HG02852 (cell line): ENCODE results near the gene NTN5.
"Not testable (repeated sequence)": the region's sequence is repeated elsewhere in the genome, so short reads cannot be mapped to it uniquely, and the experiment has no call there.

Source experiments
- ATAC-seq: cut with Tn5 transposase; IDR thresholded peaks from one replicate; pipeline ENCODE4 v1.9.1; 2021; ENCODE audit warnings: mild to moderate bottlenecking, moderate library complexity; ENCODE audit not compliant: unreplicated experiment

NTN5 gene

DNA sequence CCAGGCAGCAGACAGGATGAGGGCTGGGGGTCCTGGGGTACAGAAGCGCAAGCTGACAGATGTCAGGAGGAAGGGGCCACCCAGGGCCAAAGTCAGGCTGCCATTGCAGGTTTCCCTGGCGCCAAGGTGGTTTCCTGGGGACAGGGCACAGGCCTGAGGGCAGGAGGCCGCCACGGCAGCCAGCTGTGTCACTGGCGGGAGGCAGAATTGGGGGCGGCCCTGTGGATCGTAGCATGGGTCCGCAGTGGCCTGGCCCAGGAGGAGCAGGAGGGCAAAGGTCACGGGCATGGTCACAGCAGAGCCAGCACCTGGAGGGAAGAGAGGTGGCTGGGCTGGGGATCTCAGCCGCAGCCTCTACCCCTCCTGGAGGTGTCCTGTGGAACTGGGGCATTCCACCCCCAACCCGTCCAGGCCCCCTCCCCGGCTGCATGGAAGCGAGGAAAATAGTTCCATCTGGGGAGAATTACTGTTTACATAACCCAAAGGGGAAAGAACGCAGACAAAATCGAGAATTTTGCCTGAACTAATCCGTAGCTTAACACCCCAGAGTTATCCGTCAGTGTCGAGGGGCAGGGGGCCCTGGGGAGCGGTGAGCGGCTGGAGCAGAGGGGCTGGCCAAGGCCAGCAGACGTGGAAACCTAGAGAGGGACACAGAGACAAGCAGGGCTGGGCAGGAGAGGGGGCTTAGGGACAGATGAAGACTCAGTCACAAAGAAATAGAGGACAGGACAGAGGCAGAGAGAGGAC, 1.9 kb downstream of the NTN5 start:
- no peak for ATAC-seq

DNA sequence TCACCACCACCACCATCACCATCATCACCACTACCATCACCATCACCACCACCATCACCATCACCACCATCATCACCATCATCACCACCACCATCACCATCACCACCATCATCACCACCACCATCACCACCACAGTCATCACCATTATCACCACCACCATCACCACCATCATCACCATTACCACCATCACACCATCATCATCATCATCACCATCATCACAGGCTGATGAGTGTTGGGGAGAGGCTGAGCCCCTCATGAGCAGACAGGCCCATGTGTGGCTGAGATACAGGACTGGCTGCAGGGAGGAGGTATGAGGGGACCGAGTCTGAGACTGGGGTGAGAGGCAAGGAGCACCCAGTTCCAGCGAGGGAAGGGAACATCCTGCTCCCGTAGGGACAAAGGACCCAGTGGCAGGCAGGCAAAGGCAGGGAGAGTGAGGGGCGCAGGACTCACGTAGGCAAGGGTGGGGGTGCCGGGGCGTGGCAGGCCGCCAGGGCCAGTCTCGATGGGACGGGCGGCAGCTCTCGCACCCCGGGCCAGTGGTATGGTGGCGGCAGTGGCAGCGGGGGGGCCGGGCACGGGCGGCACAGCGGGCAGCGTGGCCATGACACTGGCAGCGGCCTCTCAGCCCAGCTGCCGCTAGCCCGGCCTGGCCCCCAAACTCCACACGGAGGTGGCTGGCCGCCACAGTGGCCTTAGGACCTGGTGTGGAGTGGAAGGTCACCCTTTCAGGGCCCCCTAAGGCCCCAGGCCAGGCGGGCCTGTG, 2.7 kb downstream of the NTN5 start:
- ATAC-seq = no peak

DNA sequence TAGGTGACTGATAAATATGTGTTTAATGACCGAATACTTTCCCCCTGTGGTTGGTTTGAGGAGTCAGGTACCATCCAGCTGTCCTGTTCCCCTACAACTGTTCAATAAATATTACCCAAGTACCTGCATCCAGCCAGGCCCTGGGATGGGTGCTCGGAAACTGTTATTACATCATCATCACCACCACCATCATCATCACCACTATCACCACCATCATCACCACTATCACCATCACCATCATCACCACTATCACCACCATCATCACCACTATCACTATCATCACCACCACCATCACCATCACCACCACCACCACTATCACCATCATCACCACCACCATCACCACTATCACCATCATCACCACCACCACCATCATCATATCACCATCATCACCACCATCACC, 4.1 kb downstream of the NTN5 start:
- no peak for ATAC-seq

DNA sequence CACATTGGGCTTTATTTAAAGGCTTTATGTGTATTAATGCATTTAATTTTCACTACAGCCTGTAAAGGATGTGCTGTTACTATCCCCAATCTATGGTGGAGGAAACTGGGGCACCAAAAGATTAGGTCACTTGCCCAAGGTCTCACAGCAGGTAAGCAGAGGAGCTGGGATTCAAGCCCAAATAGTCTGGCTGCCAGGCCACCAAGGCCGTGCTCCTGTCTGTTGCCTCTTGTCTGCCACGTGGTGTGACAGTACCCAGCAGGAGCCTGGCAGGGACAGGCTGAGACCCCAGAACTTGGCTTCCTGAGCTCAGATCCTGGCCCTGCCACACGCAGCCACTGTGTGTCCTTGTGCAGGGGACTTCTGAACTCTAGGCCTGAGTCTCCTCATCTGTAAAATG, 4.5 kb downstream of the NTN5 start:
- no peak for ATAC-seq

DNA sequence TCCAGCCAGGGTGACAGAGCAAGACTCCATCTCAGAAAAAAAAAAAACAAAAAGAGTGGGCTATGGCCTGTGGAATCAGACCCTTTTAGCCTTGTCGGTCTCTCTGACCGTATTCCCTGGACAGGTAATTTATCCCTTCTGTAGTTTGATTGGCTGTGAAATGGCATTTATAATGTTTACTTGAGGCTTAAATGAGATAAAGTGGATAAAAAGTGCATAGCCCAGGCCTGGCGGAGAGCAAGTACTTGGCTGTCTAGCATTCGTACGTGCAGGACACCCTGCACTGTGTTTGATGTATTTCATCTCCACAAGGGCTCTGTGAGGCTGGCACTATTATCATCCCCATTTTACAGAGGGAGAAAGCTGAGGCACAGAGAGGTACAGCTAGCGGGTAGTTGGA, 7.0 kb downstream of the NTN5 start:
- ATAC-seq = no peak

DNA sequence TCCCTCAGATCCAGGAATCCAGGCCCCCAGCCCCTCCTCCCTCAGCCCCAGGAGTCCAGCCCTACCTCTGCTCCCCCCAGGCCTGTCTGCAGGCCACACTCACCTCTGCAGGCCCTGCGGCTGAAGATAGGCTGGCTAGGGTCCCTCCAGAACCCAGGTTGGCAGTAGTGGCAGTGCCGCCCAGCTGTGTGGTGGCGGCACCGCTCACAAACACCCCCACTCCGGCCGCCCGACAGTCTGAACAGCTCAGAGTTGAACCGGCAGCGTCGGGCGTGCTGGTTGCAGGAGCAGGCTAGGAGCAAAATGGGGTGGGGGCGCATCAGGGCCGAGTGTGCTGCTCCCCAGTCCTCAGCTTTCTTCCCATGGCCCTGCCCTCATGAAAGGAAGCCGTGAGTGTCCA, 8.3 kb downstream of the NTN5 start:
- no peak for ATAC-seq

DNA sequence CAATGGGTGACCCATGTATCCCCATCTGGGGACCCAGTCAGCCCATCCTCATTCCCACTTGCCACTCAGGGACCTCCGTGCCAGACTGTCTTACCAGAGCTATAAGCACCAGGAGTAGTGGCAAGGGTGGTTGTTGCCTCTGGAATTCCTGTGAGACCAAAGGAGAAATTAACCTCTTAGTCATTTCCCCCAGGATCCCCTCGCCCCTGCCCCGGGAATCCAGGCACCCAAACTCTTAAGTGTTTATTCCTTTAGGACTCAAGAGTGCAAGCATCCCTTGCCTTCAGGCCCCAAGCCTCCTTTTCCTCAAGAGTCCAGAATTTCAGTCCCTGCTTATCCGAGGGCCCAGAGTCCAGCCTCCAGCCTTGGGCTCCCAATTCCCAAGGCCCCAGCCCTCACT, 9.2 kb downstream of the NTN5 start:
- no peak for ATAC-seq

DNA sequence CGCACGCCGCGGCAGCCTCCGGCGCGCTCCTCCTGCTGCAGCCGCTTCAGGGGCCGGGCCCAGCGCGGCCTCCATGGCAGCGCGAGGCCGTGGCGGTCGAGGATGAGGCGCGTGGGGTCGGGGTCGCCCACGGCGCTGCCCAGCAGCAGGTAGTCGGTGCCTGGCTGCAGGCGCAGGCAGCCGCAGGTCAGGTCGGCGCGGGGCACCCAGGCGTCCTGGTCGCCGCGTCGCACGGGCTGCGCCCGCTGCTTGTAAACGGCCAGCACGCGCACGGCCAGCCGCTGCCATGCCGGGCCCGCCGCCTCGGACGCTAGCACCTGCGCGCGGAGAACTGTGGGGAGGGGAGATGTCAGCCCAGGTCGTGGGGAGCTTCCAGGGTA, 11.1 kb downstream of the NTN5 start:
- ATAC-seq = no peak

DNA sequence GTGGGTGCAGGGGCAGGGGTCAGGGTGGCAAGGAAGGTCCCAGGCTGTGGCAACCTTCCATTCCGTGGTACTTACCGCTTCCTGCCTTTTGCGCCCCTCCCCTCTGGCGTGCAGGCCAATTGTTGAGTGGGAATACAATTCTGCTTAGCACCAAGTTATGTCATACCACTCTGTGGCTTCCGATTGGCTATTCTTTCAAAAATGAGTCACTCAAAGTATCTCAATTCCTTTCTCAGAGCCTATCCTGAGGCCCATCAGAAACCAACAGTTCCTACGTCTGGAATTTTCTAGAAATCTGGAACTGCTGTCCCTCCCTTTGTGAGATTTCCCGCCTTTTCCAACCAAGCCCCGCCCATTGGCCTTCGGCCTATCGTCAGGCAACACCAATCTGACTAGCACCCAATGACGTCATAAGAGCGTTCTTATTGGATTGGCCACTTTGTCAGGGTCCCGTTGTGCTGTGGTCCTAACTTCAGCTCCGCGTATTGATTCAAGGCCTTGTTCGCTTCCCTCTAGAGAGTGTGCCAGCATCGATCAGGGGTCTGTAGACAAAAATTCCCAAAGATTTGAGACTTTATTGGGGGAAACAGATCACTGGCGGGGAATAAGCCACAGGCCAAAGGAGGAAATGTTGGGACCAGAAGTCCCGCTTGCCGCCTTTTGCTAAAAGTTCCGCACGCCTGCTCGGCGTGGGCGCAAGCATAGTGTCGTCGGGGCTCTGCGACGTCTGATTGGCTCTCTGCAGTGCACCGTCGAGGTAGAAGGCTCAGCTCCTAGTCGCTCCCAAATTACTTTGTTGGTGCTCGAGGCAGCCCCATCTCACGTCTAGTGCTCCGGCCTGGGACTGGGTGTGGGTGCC, 11.7 kb downstream of the NTN5 start:
- ATAC-seq = peak; percentile 70

DNA sequence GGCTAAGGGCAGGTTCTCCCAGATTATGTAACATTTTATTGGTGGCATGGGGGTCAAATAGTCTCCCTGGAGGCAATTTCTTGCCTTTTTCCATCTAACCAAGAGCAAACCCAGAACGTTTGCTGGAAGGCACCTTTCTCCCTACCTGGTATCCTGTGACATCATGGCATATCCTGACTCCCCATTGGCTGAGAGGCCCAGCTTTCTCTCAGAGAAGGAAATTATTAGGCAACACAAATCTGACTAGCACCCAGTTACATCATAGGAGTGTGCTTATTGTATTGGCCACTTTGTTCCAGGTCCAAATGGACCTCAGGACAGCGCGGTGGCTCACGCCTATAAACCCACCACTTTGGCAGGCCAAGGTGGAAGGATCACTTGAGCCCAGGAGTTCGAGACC, 13.0 kb downstream of the NTN5 start:
- no peak for ATAC-seq

DNA sequence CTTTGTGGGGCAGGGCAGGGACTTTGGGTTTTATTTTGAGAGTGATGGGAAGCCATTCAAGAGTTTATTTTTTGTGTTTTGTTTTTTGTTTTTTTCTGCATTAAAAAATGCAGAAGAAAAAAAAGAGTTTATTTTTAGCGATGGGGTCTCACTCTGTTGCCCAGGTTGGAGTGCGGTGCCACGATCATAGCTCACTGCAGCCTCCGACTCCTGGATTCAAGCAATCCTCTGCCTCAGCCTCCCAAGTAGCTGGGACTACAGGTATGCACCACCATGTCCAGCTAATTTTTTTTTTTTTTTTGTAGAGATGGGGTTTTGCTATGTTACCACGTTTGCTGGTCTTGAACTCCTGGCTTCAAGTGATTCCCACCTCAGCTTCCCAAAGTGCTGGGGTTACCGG, 14.3 kb downstream of the NTN5 start:
- no peak for ATAC-seq

DNA sequence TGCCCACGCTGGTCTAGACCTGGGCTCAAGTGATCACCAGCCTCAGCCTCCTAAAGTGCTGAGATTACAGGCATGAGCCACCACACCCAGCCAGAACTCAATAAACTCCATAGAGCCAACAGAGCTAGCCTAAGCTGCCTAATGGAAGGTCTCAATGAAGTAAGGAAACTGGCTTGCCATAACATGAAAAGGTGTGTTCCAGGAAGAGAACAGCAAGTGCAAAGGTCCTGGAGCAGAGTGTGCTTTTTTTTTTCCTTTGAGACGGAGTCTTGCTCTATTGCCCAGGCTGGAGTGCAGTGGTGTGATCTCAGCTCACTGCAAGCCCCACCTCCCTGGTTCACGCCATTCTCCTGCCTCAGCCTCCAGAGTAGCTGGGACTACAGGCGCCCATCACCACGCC, 15.0 kb downstream of the NTN5 start:
- not testable (repeated sequence) for ATAC-seq

DNA sequence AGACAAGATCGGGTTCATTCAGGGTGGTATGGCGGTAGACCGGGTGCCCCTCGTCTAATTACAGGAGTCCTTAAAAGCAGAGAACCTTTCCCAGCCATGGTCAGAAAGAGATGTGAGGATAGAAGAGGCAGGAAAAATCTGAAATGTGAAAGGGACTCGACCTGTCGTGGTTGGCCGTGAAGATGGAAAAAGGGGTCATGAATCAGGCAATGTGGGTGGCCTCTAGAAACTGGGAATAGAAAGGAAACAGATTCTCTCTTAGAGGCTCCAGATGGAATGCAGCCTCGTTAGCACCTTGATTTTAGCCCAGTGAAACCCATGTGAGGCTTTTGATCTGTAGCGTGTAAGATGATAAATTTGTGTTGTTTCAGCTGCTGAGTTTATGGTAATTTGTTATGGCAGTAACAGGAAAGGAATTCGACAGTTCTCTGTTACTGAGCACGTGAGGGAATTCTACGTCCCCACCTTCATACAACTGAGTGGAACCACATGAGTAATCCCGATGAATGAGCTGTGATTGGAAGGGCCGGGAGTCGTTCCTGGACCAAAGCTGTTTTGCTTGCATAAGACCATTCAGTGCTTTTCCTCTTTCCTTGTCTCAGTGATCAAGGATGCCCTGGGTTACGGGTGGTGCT, 15.9 kb downstream of the NTN5 start:
- ATAC-seq = no peak

DNA sequence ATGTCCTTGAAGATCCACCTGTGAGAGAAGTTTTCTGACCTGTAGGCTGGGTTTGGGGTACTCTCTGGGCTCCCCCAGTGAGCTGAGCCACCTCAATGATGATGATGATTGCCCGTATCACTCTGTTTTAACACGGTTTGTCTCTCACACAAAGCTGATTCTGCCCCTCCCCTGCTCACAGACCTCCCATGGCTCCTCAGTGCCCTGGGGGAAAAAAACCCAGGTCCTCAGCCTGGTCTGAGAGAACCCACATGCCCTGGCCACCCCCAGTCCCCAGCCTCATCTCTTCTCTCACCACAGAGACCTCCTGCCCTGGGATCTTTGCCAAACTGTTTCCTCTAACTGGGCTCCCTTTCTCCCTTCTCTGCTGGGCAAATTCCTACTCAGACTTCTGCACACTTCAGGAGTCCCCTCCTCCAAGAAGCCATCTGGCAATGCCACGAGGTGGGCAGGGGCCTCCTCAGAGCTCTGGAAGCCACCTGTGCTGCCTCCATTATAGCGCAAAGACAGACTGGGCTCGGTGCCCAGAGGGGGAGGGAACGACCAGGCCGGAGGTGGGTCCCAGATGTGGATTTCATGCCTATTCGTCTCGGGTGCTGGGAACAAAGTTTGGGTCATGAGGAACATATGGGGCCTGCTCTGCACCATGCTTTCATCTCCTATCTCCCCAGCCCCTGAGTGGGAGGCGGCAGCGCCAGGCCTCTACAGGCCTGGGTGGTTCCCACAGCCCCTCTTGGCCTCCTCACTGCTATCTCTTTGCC, 18.3 kb downstream of the NTN5 start:
- no peak for ATAC-seq

DNA sequence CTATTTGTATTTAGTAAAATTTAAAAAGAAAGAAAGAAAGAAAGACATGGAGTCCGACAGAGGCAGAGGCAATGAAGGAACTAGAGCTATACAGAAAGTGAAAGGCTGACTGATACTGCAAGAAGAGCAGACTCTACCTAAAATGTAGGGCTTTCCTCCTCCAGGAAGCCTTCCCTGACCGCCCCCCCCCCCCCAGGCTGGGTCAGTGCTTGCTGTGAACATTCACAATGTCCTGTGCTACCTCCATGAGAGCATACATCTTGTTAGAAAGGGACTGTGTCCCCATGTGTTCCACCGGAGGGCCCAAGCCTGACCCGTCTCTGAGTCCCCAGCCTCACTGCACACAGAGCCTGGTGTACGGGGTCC, 21.2 kb downstream of the NTN5 start:
- ATAC-seq = no peak

DNA sequence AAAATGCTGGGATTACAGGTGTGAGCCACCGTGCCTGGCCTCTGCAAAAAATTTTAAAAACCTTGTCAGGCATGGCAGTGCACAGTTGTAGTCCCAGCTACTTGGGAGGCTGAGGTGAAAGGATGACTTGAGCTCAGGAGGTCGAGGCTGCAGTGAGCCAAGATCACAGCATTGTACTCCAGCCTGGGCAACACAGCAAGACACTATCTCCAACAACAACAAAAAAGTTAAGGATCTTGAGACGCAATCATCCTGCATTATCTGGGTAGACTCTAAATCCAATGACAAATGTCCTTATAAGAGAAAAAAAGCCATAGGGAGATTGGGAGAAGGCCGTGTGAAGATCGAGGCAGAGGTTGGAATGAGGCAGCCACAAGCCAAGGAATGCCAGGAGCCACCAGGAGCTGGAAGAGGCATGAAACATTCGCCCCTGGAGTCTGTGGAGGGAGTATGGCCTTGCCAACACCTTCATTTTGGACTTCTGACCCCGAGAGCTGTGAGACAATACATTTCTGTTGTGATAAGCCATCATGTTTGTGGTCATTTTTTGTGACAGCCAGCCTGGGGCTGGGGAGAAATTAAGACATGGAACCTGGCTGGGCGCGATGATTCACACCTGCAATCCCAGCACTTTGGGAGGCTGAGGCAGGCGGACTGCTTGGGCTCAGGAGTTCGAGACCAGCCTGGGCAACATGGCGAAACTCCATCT, 21.7 kb downstream of the NTN5 start:
- no peak for ATAC-seq

DNA sequence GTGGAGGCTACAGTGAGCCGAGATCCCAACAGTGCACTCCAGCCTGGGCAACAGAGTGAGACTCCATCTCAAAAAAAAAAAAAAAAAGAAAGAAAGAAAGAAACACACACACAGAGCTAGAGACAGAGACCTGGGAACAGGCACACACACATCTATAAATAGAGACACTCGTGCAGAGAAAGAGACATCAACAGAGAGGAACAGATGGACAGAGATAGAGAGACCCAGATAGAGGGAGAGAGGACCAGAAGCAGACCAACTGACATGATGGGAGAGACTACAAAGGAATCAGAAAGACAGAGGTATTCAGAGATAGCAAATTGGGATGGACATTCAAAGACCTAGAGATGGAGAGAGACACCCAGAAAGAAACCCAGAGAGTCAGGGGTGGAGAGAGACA, 24.7 kb downstream of the NTN5 start:
- ATAC-seq = no peak

DNA sequence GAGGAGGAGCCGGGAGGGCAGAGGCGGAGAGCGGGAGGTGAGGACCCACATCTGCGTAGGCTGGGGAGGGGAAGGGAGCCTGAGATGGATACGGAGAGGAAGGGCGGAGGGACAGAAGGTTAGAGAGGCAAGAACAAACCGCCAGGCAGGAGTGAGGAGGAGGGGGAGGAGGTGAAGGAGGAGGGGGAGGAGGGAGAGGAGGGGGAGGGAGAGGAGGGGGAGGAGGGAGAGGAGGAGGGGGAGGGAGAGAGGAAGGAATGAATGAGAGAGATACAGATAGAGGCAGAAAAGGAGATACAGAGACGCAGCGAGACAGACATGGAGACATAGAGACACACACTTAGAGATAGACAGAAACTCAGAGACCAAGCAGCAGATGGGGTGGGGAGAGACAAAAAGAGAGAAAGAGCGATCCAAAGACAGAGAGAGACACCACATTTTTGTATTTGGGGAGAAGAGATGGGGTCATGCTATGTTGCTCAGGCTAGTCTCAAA, 26.0 kb downstream of the NTN5 start:
- ATAC-seq = no peak

DNA sequence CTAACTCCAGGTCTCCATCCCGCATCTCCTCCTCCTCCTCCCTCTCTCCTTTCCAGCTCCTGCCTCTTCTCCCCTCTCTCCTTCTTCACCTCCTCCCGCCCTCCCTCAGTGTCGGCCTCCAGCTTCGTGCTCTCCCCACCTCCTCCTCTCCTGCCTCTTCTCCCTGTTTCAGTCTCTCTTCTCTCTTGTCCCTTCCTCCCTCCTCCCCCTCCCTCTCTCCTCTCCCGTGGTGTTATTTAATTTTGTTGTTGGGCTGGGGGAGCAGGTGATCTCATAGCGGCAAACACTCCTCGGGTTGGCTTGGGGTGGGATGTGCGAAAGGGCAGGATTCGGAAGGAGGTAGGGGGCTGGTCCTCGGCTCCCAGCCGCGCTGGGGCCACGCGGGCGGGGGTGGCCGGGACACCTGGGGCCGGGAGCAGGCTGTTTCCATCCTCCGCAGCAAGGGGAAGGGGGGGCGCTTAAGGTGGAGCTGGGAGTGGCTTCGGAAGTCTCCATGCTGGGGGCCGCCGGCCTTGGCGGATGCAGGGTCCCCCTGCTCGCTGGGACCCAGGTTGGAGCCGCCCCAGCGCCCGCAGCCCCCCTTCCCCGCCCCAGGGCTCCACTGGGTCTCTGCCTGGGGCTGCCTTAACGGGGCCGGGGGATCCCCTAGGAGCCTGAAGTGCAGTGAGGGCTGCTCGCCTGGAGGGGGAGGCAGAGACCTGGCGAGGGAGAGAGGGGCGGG, 26.7 kb downstream of the NTN5 start, which contains the start of gene CA11:
TSS of gene CA11 (minus strand) at position 187 of the 721 bp plus-strand sequence. CDS start 555 bp downstream, outside the sequence.
- peak; percentile 78 for ATAC-seq
